Neuronal stem cell (in vitro differentiated cells): ENCODE results near the gene ITGB4.

Source experiments
- DNase-seq: peaks from one replicate; pipeline ENCODE4 v3.0.0-alpha.2; 2013; ENCODE audit warnings: low spot score
- H2AFZ ChIP-seq: one replicate; pipeline ENCODE4 v1.6.1; 2013; ENCODE audit warnings: mild to moderate bottlenecking, low read length, inconsistent platforms
- H2AK5ac ChIP-seq: 2 replicates; pipeline ENCODE4 v1.6.1; 2013; ENCODE audit warnings: low read depth, mild to moderate bottlenecking, inconsistent platforms, low read length, moderate library complexity, mixed read lengths
- H2BK120ac ChIP-seq: 2 replicates; pipeline ENCODE4 v1.6.1; 2013; ENCODE audit warnings: low read depth, mild to moderate bottlenecking, inconsistent platforms, low read length, moderate library complexity, mixed read lengths
- H2BK12ac ChIP-seq: one replicate; pipeline ENCODE4 v1.6.1; 2013; ENCODE audit warnings: low read length, inconsistent platforms
- H2BK15ac ChIP-seq: 2 replicates; pipeline ENCODE4 v1.6.1; 2013; ENCODE audit warnings: mild to moderate bottlenecking, low read length, inconsistent platforms, mixed read lengths
- H2BK5ac ChIP-seq: one replicate; pipeline ENCODE4 v1.6.1; 2013; ENCODE audit warnings: inconsistent platforms, mild to moderate bottlenecking, low read length, moderate library complexity
- H3K14ac ChIP-seq: one replicate; pipeline ENCODE4 v1.6.1; 2013; ENCODE audit warnings: low read length, inconsistent platforms
- H3K18ac ChIP-seq: 2 replicates; pipeline ENCODE4 v1.6.1; 2013; ENCODE audit warnings: low read length, inconsistent platforms
- H3K23ac ChIP-seq: 2 replicates; pipeline ENCODE4 v1.6.1; 2013; ENCODE audit warnings: low read depth, mild to moderate bottlenecking, mixed read lengths, low read length, inconsistent platforms; ENCODE audit not compliant: poor library complexity
- H3K27ac ChIP-seq: replicated peaks from 3 replicates; pipeline ENCODE4 v1.5.1; 2013; ENCODE audit warnings: low read length, inconsistent platforms
- H3K27me3 ChIP-seq, 3 experiments: 2 replicates each; pipeline ENCODE4 v1.6.1; 2013; ENCODE audit warnings: low read length in 3 of 3, mild to moderate bottlenecking in 2 of 3, inconsistent platforms in 1 of 3, low read depth in 1 of 3, mixed read lengths in 1 of 3, moderate library complexity in 1 of 3; ENCODE audit not compliant: control insufficient read depth in 3 of 3, insufficient read depth in 3 of 3
- H3K36me3 ChIP-seq, 2 donors: replicated peaks in 1 of 2; 2 replicates each; pipeline ENCODE4 v1.6.1; 2013; ENCODE audit warnings: low read length in 2 of 2; ENCODE audit not compliant: control insufficient read depth in 2 of 2, insufficient read depth in 2 of 2
- H3K4ac ChIP-seq: 2 replicates; pipeline ENCODE4 v1.6.1; 2013; ENCODE audit warnings: inconsistent platforms, mild to moderate bottlenecking, low read length, moderate library complexity
- H3K4me1 ChIP-seq, 2 donors: 1 replicate in 1 of 2; 2 replicates in 1 of 2; pipeline ENCODE4 v1.6.1; 2013; ENCODE audit warnings: low read length in 2 of 2, low read depth in 1 of 2; ENCODE audit not compliant: control insufficient read depth in 2 of 2, insufficient read depth in 1 of 2
- H3K4me2 ChIP-seq: one replicate; pipeline ENCODE4 v1.6.1; 2013; ENCODE audit warnings: mild to moderate bottlenecking, low read length, inconsistent platforms; ENCODE audit not compliant: insufficient read depth, poor library complexity, severe bottlenecking
- H3K4me3 ChIP-seq, 2 donors: 2 replicates each; pipeline ENCODE4 v1.5.1; 2013; ENCODE audit warnings: low read length in 2 of 2, mild to moderate bottlenecking in 2 of 2, inconsistent platforms in 1 of 2, moderate library complexity in 1 of 2
- H3K79me1 ChIP-seq: one replicate; pipeline ENCODE4 v1.6.1; 2013; ENCODE audit warnings: low read depth, mild to moderate bottlenecking, inconsistent platforms, low read length, moderate library complexity
- H3K9ac ChIP-seq: one replicate; pipeline ENCODE4 v1.6.1; 2013; ENCODE audit warnings: mild to moderate bottlenecking, low read depth, low read length, inconsistent platforms; ENCODE audit not compliant: poor library complexity
- H3K9me3 ChIP-seq, 2 donors: replicated peaks in 1 of 2; 2 replicates each; pipeline versions ENCODE3 to v1.6.1; 2013; ENCODE audit warnings: low read length in 2 of 2, mild to moderate bottlenecking in 2 of 2, inconsistent platforms in 1 of 2, low read depth in 1 of 2, mixed read lengths in 1 of 2, moderate library complexity in 1 of 2; ENCODE audit not compliant: control insufficient read depth in 2 of 2, insufficient read depth in 1 of 2
- H4K8ac ChIP-seq: one replicate; pipeline ENCODE4 v1.6.1; 2013; ENCODE audit warnings: low read depth, mild to moderate bottlenecking, inconsistent platforms, low read length, moderate library complexity
- H4K91ac ChIP-seq: one replicate; pipeline ENCODE4 v1.6.1; 2013; ENCODE audit warnings: low read length, low read depth, mild to moderate bottlenecking, inconsistent platforms; ENCODE audit not compliant: poor library complexity
- WGBS, 2 donors: extraction: QIAGEN DNeasy Blood & Tissue Kit; methylation state at CpG; one replicate each; pipeline ENCODE4 v1.1.7; 2013; ENCODE audit warnings: missing lambda C conversion rate in 2 of 2, mixed read lengths in 1 of 2; ENCODE audit not compliant: insufficient read length in 2 of 2, insufficient replicate concordance in 1 of 2; ENCODE audit errors: extremely low coverage in 2 of 2; 5-methylcytosine and 5-hydroxymethylcytosine counted together

The ITGB4 gene

GRCh38 chr17:75752802-75753513 lies 31.7 kb downstream of the ITGB4 start:
- Histone ChIP-seq H3K9me3 (no peaks in the 10 kb centered on the region), H2BK120ac (peak overlapping the region; percentile 44), H3K4me3 (peak overlapping the region in 1 of 2 donors; percentile 5), H2BK15ac (peak overlapping the region; percentile 79), H3K4me1 (peaks cover 0 to 8% of the 10 kb centered on the region in 2 donors), H3K27me3 (peaks cover 0 to 21% (median 5%) of the 10 kb centered on the region in 3 experiments), H3K4ac (no peak overlapping the region), H3K36me3 (no peaks in the 10 kb centered on the region), H3K18ac (peak overlapping the region; percentile 94), H3K9ac (peak overlapping the region; percentile 50), H2AFZ (peak overlapping the region; percentile 87), H2BK5ac (peak overlapping the region; percentile 60), H4K91ac (no peak overlapping the region), H2AK5ac (peak overlapping the region; percentile 93), H3K23ac (peak overlapping the region; percentile 44), H2BK12ac (no peak overlapping the region), H3K79me1 (peaks cover 3% of the 10 kb centered on the region), H3K14ac (no peak overlapping the region), H3K4me2 (peak overlapping the region; percentile 81), H3K27ac (no peak overlapping the region), H4K8ac (no peak overlapping the region)
- DNase-seq = no peak
- WGBS, 2 donors = no CpG with 5 or more reads among the region's 19 CpGs

GRCh38 chr17:75753514-75754377 lies 32.5 kb downstream of the ITGB4 start:
- no CpG with 5 or more reads among the region's 76 CpGs for WGBS, 2 donors
- H3K27ac ChIP-seq = no peak overlapping the region
- H2AFZ ChIP-seq = peak overlapping the region; percentile 87
- peak overlapping the region; percentile 98 for H3K4ac ChIP-seq
- H2BK15ac ChIP-seq = peak overlapping the region; percentile 94
- no peaks in the 10 kb centered on the region for H3K36me3 ChIP-seq
- no peaks in the 10 kb centered on the region for H3K9me3 ChIP-seq
- H3K18ac ChIP-seq = peak overlapping the region; percentile 97
- H3K9ac ChIP-seq = peak overlapping the region; percentile 84
- H2AK5ac ChIP-seq = peak overlapping the region; percentile 82
- H2BK120ac ChIP-seq = peak overlapping the region; percentile 99
- peaks cover 0 to 8% of the 10 kb centered on the region in 2 donors for H3K4me1 ChIP-seq
- peaks cover 3% of the 10 kb centered on the region for H3K79me1 ChIP-seq
- no peak overlapping the region for H4K8ac ChIP-seq
- H3K14ac ChIP-seq = peak overlapping the region; percentile 89
- peak overlapping the region; percentile 58 for H2BK12ac ChIP-seq
- peaks cover 0 to 21% (median 5%) of the 10 kb centered on the region in 3 experiments for H3K27me3 ChIP-seq
- DNase-seq = peak; percentile 63
- peak overlapping the region; percentile 95 for H3K23ac ChIP-seq
- H3K4me2 ChIP-seq = peak overlapping the region; percentile 81
- peak overlapping the region; percentile 71 for H2BK5ac ChIP-seq
- H3K4me3 ChIP-seq = peak overlapping the region in 1 of 2 donors; percentile 76
- H4K91ac ChIP-seq = peak overlapping the region; percentile 72

GRCh38 chr17:75754378-75755204 lies 33.3 kb downstream of the ITGB4 start:
- peak overlapping the region; percentile 60 for H3K9ac ChIP-seq
- H3K4me3 ChIP-seq = no peak overlapping the region
- H2AFZ ChIP-seq = peak overlapping the region; percentile 87
- peak overlapping the region; percentile 97 for H3K18ac ChIP-seq
- H4K8ac ChIP-seq = no peak overlapping the region
- peaks cover 0 to 6% of the 10 kb centered on the region in 2 donors for H3K4me1 ChIP-seq
- H3K36me3 ChIP-seq = no peaks in the 10 kb centered on the region
- no peak for DNase-seq
- peak overlapping the region; percentile 95 for H3K23ac ChIP-seq
- H2BK15ac ChIP-seq = peak overlapping the region; percentile 94
- H2AK5ac ChIP-seq = peak overlapping the region; percentile 82
- peak overlapping the region; percentile 88 for H2BK12ac ChIP-seq
- no peak overlapping the region for H3K27ac ChIP-seq
- H2BK120ac ChIP-seq = peak overlapping the region; percentile 99
- H4K91ac ChIP-seq = peak overlapping the region; percentile 72
- H3K4me2 ChIP-seq = no peak overlapping the region
- peak overlapping the region; percentile 71 for H2BK5ac ChIP-seq
- H3K14ac ChIP-seq = peak overlapping the region; percentile 89
- no peaks in the 10 kb centered on the region for H3K9me3 ChIP-seq
- WGBS, 2 donors = no CpG with 5 or more reads among the region's 27 CpGs
- peaks cover 0 to 21% (median 5%) of the 10 kb centered on the region in 3 experiments for H3K27me3 ChIP-seq
- H3K4ac ChIP-seq = peak overlapping the region; percentile 98
- peaks cover 3% of the 10 kb centered on the region for H3K79me1 ChIP-seq
